HG02981 (cell line): Measurements from ENCODE around the gene USP26.
"Not testable (repeated sequence)": the region's sequence is repeated elsewhere in the genome, so short reads cannot be mapped to it uniquely, and the experiment has no call there.

ENCODE experiments used
- ATAC-seq: cut with Tn5 transposase; IDR thresholded peaks from one replicate; pipeline ENCODE4 v1.9.1; 2021; ENCODE audit warnings: mild to moderate bottlenecking, moderate library complexity; ENCODE audit not compliant: unreplicated experiment

The USP26 gene

GRCh38 chrX:133097031-133097430, at the start of gene USP26:
USP26 (minus strand) TSS chrX:133097109; CDS start chrX:133028220, 68,889 bp downstream.
- no peak for ATAC-seq

GRCh38 chrX:133134282-133134681, 37.4 kb upstream of the USP26 start:
- ATAC-seq = no peak

GRCh38 chrX:133120406-133120805, 23.5 kb upstream of the USP26 start:
- no peak for ATAC-seq

GRCh38 chrX:133094098-133094731, 2.7 kb downstream of the USP26 start:
- no peak for ATAC-seq

- ATAC-seq = no peak
Measured at GRCh38 chrX:133090236-133090809, 6.6 kb downstream of the USP26 start.

- ATAC-seq = no peak
Measured at GRCh38 chrX:133089411-133089810, 7.5 kb downstream of the USP26 start.

GRCh38 chrX:133085785-133086184, 11.1 kb downstream of the USP26 start:
- no peak for ATAC-seq

GRCh38 chrX:133085056-133085455, 11.9 kb downstream of the USP26 start:
- not testable (repeated sequence) for ATAC-seq

- no peak for ATAC-seq
Measured at GRCh38 chrX:133083899-133084298, 13.0 kb downstream of the USP26 start.

- no peak for ATAC-seq
Measured at GRCh38 chrX:133081990-133082389, 14.9 kb downstream of the USP26 start.

GRCh38 chrX:133077856-133078255, 19.1 kb downstream of the USP26 start:
- ATAC-seq = not testable (repeated sequence)

- no peak for ATAC-seq
Measured at GRCh38 chrX:133072566-133072965, 24.3 kb downstream of the USP26 start.

- ATAC-seq = no peak
Measured at GRCh38 chrX:133068461-133068860, 28.4 kb downstream of the USP26 start.

- no peak for ATAC-seq
Measured at GRCh38 chrX:133056341-133056740, 40.6 kb downstream of the USP26 start.

GRCh38 chrX:133054761-133055405, 42.0 kb downstream of the USP26 start:
- ATAC-seq = no peak

- ATAC-seq = no peak
Measured at GRCh38 chrX:133053861-133054598, 42.9 kb downstream of the USP26 start.

- no peak for ATAC-seq
Measured at GRCh38 chrX:133048751-133049150, 48.2 kb downstream of the USP26 start.

- ATAC-seq = no peak
Measured at GRCh38 chrX:133046601-133047000, 50.3 kb downstream of the USP26 start.

GRCh38 chrX:133045986-133046385, 50.9 kb downstream of the USP26 start:
- ATAC-seq = no peak

- not testable (repeated sequence) for ATAC-seq
Measured at GRCh38 chrX:133044145-133044786, 52.6 kb downstream of the USP26 start.

GRCh38 chrX:133042260-133042659, 54.6 kb downstream of the USP26 start:
- no peak for ATAC-seq
